ENCODE results near the gene LRRC47. TPM values are rescaled to one million over a fixed set of nuclear protein-coding genes. Genes with fewer than 3 reads are reported as not detected.

Gene LRRC47
- total RNA-seq, 1 experiment from 2014 or later = 113 TPM

- DNase-seq = no peak
- Histone ChIP-seq H3K4me3 (ENCODE audit: insufficient read depth, low read depth, low read length) (no peak overlapping the region), H3K36me3 (replicated peaks; ENCODE audit: control insufficient read depth, insufficient read depth, low read length) (peaks cover 14% of the 10 kb centered on the region), H3K27me3 (ENCODE audit: control insufficient read depth, insufficient read depth, low read length) (no peaks in the 10 kb centered on the region)
Observed at GRCh38 chr1:3735027-3735681, 61.1 kb downstream of the LRRC47 start.

- no peaks in the 10 kb centered on the region for H3K27me3 ChIP-seq (ENCODE audit: control insufficient read depth, insufficient read depth, low read length)
- H3K36me3 ChIP-seq (replicated peaks; ENCODE audit: control insufficient read depth, insufficient read depth, low read length) = peaks cover 11% of the 10 kb centered on the region
- H3K4me3 ChIP-seq (ENCODE audit: insufficient read depth, low read depth, low read length) = no peak overlapping the region
- no peak for DNase-seq
Observed at GRCh38 chr1:3734602-3735001, 61.7 kb downstream of the LRRC47 start.

GRCh38 chr1:3733883-3734589 lies 62.3 kb downstream of the LRRC47 start:
- no peak overlapping the region for H3K4me3 ChIP-seq (ENCODE audit: insufficient read depth, low read depth, low read length)
- peaks cover 8% of the 10 kb centered on the region for H3K36me3 ChIP-seq (replicated peaks; ENCODE audit: control insufficient read depth, insufficient read depth, low read length)
- DNase-seq = peak; percentile 80
- H3K27me3 ChIP-seq (ENCODE audit: control insufficient read depth, insufficient read depth, low read length) = no peaks in the 10 kb centered on the region; the same call in 1 of the 2 replicates

- DNase-seq = no peak
- Histone ChIP-seq H3K4me3 (ENCODE audit: insufficient read depth, low read depth, low read length) (peak overlapping the region; percentile 33; the same call in 1 of the 2 replicates), H3K36me3 (replicated peaks; ENCODE audit: control insufficient read depth, insufficient read depth, low read length) (peaks cover 4% of the 10 kb centered on the region), H3K27me3 (ENCODE audit: control insufficient read depth, insufficient read depth, low read length) (no peaks in the 10 kb centered on the region; the same call in 1 of the 2 replicates)
Observed at GRCh38 chr1:3733094-3733882, 63.0 kb downstream of the LRRC47 start.

- H3K36me3 ChIP-seq (replicated peaks; ENCODE audit: control insufficient read depth, insufficient read depth, low read length) = no peaks in the 10 kb centered on the region; the same call in none of the 2 replicates
- H3K4me3 ChIP-seq (ENCODE audit: insufficient read depth, low read depth, low read length) = peak overlapping the region; percentile 33; the same call in 1 of the 2 replicates
- DNase-seq = peak; percentile 93
- no peaks in the 10 kb centered on the region; the same call in 1 of the 2 replicates for H3K27me3 ChIP-seq (ENCODE audit: control insufficient read depth, insufficient read depth, low read length)
Observed at GRCh38 chr1:3732434-3733093, 63.7 kb downstream of the LRRC47 start.

GRCh38 chr1:3731583-3732433 lies 64.5 kb downstream of the LRRC47 start:
- no peak overlapping the region for H3K4me3 ChIP-seq (ENCODE audit: insufficient read depth, low read depth, low read length)
- H3K27me3 ChIP-seq (ENCODE audit: control insufficient read depth, insufficient read depth, low read length) = no peaks in the 10 kb centered on the region; the same call in 1 of the 2 replicates
- DNase-seq = peak; percentile 75

GRCh38 chr1:3730543-3731247 lies 65.6 kb downstream of the LRRC47 start:
- H3K27me3 ChIP-seq (ENCODE audit: control insufficient read depth, insufficient read depth, low read length) = no peaks in the 10 kb centered on the region; the same call in 1 of the 2 replicates
- no peaks in the 10 kb centered on the region; the same call in none of the 2 replicates for H3K36me3 ChIP-seq (replicated peaks; ENCODE audit: control insufficient read depth, insufficient read depth, low read length)
- no peak for DNase-seq
- H3K4me3 ChIP-seq (ENCODE audit: insufficient read depth, low read depth, low read length) = no peak overlapping the region

More at GRCh38 chr1:3731583-3732433, 64.5 kb downstream of the LRRC47 start:
- H3K36me3 ChIP-seq (replicated peaks; ENCODE audit: control insufficient read depth, insufficient read depth, low read length) = no peaks in the 10 kb centered on the region; the same call in none of the 2 replicates

- no peaks in the 10 kb centered on the region; the same call in 1 of the 2 replicates for H3K36me3 ChIP-seq (replicated peaks; ENCODE audit: control insufficient read depth, insufficient read depth, low read length)
- DNase-seq = no peak
- no peak overlapping the region for H3K4me3 ChIP-seq (ENCODE audit: insufficient read depth, low read depth, low read length)
- no peaks in the 10 kb centered on the region; the same call in 1 of the 2 replicates for H3K27me3 ChIP-seq (ENCODE audit: control insufficient read depth, insufficient read depth, low read length)
Observed at GRCh38 chr1:3729594-3730542, 66.4 kb downstream of the LRRC47 start.

Other genes with a start within 250 kb of the LRRC47 start
- gene MEGF6, start 185.0 kb downstream of the LRRC47 start, total RNA-seq (2014; rRNA removed; shearing (Covaris generic)) = 22.8 and 27.1 TPM in 2 replicates
- gene TPRG1L, start 171.5 kb downstream of the LRRC47 start, total RNA-seq (2014; rRNA removed; shearing (Covaris generic)) = 19.6 and 22.0 TPM in 2 replicates
- 31.5 and 33.1 TPM in 2 replicates for gene WRAP73, start 146.4 kb downstream of the LRRC47 start, total RNA-seq (2014; rRNA removed; shearing (Covaris generic))
- gene TP73, start 144.0 kb downstream of the LRRC47 start, total RNA-seq (2014; rRNA removed; shearing (Covaris generic)) = 0.55 and 1.6 TPM in 2 replicates
- gene CCDC27, start 44.0 kb downstream of the LRRC47 start, total RNA-seq (2014; rRNA removed; shearing (Covaris generic)) = 0.04 and 0.07 TPM in 2 replicates
- gene SMIM1, start 23.7 kb downstream of the LRRC47 start, total RNA-seq (2014; rRNA removed; shearing (Covaris generic)) = 5.0 and 6.5 TPM in 2 replicates
- 22.8 and 35.8 TPM in 2 replicates for gene CEP104, start 60.7 kb upstream of the LRRC47 start, total RNA-seq (2014; rRNA removed; shearing (Covaris generic))
- gene DFFB, start 61.0 kb upstream of the LRRC47 start, total RNA-seq (2014; rRNA removed; shearing (Covaris generic)) = 12.1 and 14.1 TPM in 2 replicates
- 60.5 and 63.9 TPM in 2 replicates for gene C1orf174, start 103.8 kb upstream of the LRRC47 start, total RNA-seq (2014; rRNA removed; shearing (Covaris generic))